Activated CD4-positive, alpha-beta T cell treated with anti-CD3 and anti-CD28 coated beads for 24 hours (primary cell): ENCODE results near the gene CTAG1A.
"Not testable (repeated sequence)": the region's sequence is repeated elsewhere in the genome, so short reads cannot be mapped to it uniquely, and the experiment has no call there.

Experiments
- DNase-seq, 2 donors: peaks; one replicate each; pipeline ENCODE4 v3.0.0-alpha.2; 2020; ENCODE audit warnings: low read depth in 2 of 2

CTAG1A gene

DNA sequence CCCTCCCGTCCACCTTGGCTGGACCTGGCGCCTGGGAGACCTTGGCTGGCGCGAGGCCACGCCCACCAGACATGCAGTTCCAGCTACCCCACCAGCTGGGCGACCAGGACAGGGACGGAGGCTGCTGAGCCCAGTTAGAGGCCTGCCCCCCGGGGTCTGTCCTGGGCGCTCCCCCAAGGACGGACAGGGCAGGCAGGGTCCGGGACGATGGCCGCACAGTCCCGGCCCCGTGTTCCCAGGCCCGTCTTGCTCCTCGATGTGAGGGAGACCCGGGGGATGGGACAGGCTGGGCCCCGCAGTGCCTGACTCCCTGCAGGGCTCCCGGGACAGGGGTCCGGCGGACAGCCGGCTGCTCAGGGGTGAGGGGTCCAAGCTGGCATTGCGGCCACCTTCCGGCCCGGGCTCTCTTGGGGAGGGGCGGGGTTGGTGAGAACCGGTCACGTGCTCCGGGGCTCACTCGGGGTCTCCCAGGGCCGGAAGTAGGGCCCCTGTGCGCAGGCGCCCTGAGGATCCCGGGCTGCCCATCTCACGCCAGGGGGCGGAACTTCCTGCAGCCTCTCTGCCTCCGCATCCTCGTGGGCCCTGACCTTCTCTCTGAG is at the start of gene CTAG1A:
CTAG1A (plus strand) TSS at position 549 of the 599 bp plus-strand sequence. CDS start 74 bp downstream, outside the sequence.
- not testable (repeated sequence) for DNase-seq

GRCh38 chrX:154535892-154536291 is 49.0 kb upstream of the CTAG1A start:
- DNase-seq, result no peak

DNA sequence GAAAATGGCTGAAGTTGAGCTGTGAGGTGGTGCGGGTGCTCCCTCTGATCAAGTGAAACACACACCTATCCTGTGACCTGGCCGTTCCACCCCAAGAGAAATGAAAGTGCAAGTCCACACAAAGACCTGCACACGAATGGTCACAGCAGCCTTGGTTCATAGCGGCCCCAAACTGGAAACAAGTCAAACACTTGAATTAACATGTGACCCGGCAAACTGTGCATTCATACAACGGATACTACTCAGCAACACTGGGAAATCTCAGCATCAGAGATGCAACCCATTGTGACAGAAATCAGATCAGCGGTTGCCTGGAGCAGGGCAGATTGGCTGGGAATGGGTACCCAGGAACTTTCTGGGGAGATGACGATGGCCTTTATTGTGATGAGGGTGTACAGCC is 45.9 kb upstream of the CTAG1A start:
- DNase-seq, result no peak

GRCh38 chrX:154540365-154540764 is 44.6 kb upstream of the CTAG1A start:
- DNase-seq, result not testable (repeated sequence)

DNA sequence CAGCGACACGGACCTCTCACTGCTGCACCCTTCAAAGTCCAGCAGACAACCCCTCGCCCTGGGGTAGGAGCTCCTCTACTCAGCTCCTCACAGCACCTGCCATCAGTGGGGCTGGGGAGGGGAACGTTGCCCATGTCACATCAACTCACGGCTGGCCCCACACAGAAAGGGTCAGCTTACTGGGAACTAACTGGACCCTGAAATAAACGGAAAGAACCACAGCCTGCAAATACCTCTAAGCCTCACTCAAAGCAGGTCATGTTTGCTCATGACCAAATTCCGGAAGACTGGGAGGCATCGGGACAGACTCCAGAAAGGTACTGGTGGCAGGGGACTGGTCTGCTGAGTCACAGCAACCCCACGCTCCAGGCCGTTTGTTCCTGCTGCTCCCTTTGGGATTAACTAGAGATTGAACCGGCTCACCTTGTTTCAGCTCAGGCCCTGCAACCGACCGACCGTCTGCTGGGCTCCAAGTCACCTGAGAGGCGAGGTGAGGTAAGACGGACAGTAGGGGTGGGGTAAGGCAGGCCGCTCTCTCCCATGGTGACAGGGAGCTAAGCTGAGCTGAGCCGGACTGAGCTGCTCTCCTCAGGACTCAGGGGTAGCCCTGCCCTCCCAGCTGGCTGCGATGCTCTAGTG is 43.9 kb upstream of the CTAG1A start:
- DNase-seq, result no peak

DNA sequence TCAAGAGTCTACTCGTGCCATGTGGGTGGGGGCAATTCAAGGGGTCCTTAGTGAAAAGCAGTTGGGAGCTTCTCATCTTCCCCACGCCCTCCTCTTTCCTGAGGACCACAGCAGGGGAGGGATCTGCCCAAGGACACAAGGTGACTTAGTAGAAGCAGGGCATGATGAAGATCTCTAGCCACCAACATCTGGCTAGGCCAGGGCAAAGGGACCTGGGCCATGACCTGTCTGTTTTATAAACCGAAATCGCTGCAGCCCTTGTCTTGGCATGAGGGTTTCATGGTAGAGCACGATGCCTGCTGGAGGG is 43.4 kb upstream of the CTAG1A start:
- DNase-seq, result no peak

- no peak for DNase-seq
Observed at GRCh38 chrX:154541896-154542722, 42.8 kb upstream of the CTAG1A start.

DNA sequence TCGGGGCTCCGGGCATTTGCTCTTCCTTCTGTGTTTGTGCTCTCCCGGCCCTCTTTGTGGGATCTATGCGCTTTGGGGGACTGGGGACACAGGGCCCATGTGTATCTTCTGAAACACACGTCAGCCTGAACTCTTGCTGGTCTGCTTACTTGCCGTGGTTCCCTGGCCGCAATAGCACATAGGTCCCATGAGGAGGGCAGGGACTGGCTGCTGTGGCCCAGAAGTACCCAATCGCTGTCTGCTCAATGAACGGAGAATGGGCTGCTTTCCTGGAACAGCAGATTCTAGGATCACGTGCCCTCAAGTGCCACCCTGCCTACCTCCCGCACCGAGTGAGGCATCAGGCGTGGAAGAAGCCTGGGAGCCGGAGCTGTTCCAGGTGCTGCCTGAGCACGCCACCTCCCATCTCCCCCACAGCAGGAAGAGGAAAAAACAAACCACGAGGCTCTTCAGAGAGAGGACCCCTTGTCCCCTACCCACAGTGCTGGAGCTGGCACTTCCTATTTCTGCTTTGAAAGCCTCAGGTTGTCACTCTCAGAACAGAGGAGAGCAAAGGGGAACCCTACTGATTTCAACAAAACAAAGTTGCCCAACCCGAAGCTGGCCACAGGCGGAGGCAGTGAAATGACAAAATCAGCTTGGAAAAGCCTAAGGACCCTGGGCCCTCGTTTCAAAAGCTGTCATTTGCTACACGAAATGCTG is 42.1 kb upstream of the CTAG1A start:
- DNase-seq, result no peak

DNA sequence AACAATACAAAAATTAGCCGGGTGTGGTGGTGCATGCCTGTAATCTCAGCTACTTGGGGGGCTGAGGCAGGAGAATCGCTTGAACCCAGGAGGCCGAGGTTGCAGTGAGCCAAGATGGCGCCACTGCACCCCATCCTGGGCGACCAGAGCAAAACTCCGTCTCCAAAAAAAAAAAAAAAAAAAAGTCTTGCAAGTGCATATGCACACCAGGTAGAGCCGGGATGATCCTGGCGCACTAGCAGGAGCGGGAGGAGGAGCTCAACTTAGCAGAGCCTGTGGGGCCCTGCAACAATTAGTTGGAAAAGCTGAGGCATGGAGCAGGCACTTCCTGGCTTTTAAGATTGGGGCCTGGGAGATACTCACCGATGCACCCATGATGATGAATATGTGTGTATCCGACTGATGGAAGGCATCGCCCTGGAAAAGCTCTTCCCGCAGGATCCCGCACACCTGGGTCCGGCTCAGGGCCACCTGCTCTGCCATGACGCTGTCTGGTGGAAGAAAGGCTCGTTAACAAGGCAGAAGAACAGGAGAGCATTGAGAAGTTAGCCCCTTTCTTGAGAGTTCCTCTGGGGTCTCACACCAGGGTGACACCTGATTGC is 39.2 kb upstream of the CTAG1A start:
- DNase-seq, result no peak

DNA sequence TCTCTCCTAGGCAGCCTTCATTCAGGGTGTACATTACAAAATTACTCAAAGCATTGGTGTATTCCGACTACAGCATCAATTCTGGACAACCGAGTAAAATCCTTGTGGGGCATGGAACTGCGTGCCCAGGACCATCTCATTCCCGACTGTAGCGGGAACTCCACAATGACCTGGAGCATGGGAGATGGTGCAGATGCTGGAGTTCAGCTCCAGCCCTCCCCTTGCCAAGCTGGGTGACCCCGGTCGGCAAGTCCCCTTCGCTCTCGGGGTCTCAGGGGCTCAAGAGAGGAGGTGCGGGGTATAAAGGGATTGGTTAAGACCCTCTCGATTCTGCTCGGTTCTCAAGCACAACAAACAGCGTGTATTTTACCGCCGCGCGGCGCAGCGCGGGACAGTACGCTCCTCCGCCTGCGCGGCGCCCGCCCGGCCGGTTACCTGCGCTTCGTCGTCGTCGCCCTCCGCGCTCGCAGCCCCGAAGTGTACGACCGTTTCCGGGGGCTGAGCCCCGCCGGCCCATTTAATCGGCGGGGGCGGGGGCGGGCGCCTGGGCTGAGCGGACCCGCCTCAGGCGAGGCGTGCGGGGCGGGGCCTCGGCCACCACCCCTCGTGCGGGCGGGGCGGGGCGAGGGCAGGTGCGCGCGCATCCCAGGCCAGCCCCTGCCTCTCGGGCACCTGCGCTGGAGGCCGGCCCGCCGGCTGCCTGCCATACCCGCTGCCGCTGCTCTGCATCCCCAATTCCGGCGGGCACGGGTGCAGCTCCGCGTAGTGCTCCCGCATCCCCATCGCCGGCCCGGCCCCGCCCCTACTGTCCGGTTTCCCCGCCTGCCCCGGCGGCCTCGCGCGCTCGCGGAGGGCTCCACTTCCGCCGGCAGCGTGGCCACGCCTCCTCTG is 38.3 kb upstream of the CTAG1A start, which contains the start of gene G6PD:
G6PD (minus strand) TSS at position 493 of the 891 bp plus-strand sequence. CDS start 691 bp downstream, outside the sequence.
- DNase-seq, result peak; percentile 65 to 67

DNA sequence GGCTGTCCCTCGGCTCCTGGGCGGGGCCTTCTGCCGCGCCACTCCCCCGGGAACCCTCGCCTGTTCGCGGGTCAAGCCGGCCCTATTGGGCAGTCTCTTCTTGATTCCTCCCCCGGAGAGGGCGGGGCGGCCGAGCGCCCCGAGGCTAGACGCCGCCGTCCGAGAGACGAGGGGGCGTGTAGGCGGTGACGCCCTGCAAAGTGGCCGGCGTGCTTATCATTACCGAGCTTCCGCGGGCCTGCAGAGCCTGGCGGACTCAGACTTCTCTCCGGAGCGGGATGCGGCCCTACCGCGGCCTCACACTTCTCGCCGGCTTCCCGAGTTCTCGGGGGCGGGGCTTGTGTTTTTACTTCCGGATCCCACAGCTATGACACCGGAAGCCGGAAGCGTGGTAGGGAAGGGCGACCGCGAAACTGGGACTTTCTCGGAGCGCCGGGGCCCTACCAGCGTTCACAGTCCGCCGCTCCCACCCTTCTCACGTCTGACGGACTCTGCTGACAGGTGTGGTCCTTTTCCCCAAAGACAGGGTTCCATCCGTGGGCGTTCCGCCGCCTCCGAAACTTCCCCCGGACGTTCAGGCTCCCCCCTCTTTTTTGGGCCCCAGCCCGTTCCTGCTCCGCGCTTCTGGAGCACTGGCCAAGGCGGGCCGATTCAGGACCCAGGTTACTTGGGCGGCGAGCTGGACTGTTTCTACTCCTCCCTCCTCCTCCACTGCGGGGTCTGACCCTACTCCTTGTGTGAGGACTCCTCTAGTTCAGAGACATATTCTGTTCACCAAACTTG is 37.5 kb upstream of the CTAG1A start, which contains the start of gene IKBKG:
IKBKG (plus strand) TSS at position 376 of the 783 bp plus-strand sequence. CDS start 4,383 bp downstream, outside the sequence.
- DNase-seq, result peak; percentile 75 to 77

DNA sequence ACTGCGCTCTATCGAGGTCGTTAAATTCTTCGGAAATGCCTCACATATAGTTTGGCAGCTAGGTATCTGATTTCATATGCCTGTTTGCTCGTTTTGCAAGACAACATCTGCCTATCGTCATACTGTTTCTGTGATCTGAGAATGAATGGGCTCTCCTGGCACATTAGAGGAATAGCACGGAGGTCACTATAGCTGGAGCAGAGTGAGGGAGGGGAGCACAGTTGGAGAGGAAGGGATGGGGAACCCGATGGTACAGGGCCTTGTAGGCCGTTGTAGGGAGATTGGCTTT is 37.0 kb upstream of the CTAG1A start:
- no peak for DNase-seq

- no peak for DNase-seq
Observed at GRCh38 chrX:154549766-154550165, 35.2 kb upstream of the CTAG1A start.

- not testable (repeated sequence) for DNase-seq
Observed at GRCh38 chrX:154552112-154552806, 32.7 kb upstream of the CTAG1A start.

GRCh38 chrX:154558060-154558690 is 26.8 kb upstream of the CTAG1A start:
- not testable (repeated sequence) for DNase-seq

- not testable (repeated sequence) for DNase-seq
Observed at GRCh38 chrX:154558896-154559295, 26.0 kb upstream of the CTAG1A start.

GRCh38 chrX:154560326-154560725 is 24.6 kb upstream of the CTAG1A start:
- not testable (repeated sequence) for DNase-seq

DNA sequence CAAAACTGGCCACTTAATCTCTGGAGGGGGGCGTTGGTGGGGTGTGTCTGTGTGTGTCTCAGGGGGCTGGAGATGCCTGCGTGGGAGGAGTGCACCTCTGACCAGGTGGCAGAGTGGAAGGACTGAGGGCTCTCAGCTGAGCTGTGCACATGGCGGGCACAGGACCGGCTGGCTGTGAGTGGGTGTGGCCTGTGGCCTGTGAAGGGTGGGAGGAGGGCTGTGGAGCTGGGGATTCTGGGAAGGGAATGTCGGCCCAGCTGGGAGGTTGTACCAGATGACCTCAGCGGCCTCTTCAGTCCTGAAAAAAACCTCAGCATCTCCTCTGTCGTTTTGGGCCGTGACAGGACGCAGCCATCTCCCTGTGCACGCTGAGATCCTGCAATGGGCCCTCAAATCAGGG is 22.6 kb upstream of the CTAG1A start:
- not testable (repeated sequence) for DNase-seq

DNA sequence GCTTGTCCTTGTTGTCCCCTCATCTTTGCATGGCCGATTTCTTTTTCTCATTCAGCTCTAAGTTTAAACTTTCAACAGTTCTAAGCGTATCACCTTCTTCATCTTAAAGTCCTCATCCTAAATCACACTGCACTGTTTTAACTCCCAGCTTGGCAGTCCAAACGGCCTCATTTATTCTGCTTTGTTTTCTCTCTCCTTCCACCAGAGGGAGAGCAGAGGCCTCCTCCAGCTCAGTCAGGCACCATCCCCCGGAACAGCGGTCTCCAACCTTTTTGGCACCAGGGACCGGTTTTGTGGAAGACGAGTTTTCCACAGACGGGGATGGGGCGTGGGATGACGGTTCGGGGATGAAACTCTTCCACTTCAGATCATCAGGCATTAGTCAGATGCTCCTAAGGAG is 14.6 kb upstream of the CTAG1A start:
- DNase-seq, result not testable (repeated sequence)
